ENCODE results near the gene NTM. TPM values are rescaled to one million over a fixed set of nuclear protein-coding genes. Genes with fewer than 3 reads are reported as not detected.

The NTM gene
- polyA plus RNA-seq, 1 donor from 2014 or later = not detected

DNA sequence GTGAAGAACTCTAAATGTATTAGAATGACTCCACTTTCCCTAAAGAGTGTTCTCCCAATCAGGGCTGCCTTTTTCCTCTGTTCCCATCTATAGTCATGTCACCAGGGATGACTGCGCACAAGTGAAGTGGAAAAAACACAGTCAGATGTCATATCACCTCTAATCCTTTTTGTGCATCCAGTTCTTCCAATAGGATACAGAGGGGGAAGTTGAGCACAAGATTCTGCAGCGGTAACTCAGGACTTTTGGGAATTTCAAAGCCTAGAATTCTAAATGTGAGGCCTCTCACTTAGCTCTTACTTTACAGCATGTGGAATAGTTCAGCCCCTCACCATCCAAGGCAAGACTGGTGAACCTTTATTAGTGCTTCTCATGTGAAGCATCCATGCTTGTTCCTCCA, 602.6 kb downstream of the NTM start:
- Mint-ChIP-seq H3K27me3 (peaks cover 1% of the 10 kb centered on the region), H3K4me1 (peaks cover 0 to 4% (median 0%) of the 10 kb centered on the region in 3 donors), H3K27ac (no peak overlapping the region), H3K4me3 (no peak overlapping the region), H3K36me3 (no peaks in the 10 kb centered on the region), H3K9me3 (peaks cover 0 to 9% (median 2%) of the 10 kb centered on the region in 3 donors)

DNA sequence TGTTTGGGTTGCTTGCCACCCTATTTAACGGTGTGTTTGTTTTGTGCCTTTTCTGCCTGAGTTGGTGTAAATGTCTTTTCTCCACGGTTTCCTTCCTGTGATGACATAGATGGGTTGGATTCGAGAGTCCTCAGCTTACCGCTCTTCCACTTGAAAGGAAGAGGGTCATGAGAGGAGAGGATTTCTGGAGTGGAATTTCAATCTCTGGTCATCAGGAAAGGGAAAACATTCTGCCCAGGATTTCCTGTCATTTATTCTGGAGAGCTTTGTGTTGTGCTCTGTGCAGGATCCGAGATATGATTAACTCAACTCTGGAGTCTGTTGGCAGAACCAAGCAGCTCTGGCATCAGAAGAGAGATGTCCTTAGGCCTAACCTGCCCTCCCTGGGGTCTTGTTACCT, 605.2 kb downstream of the NTM start:
- H3K4me1 Mint-ChIP-seq = peaks cover 0 to 2% (median 0%) of the 10 kb centered on the region in 3 donors
- H3K4me3 Mint-ChIP-seq = no peak overlapping the region
- peaks cover 0 to 11% (median 5%) of the 10 kb centered on the region in 3 donors for H3K9me3 Mint-ChIP-seq
- no peak overlapping the region for H3K27ac Mint-ChIP-seq
- H3K36me3 Mint-ChIP-seq = no peaks in the 10 kb centered on the region
- H3K27me3 Mint-ChIP-seq = peaks cover 1% of the 10 kb centered on the region

GRCh38 chr11:131976021-131976420, 605.6 kb downstream of the NTM start:
- peaks cover 0 to 2% (median 0%) of the 10 kb centered on the region in 3 donors for H3K4me1 Mint-ChIP-seq
- no peak overlapping the region for H3K4me3 Mint-ChIP-seq

GRCh38 chr11:131977231-131977630, 606.8 kb downstream of the NTM start:
- Mint-ChIP-seq H3K27ac (no peak overlapping the region), H3K4me1 (peaks cover 0 to 2% (median 0%) of the 10 kb centered on the region in 3 donors), H3K9me3 (peaks cover 0 to 14% (median 5%) of the 10 kb centered on the region in 3 donors), H3K4me3 (no peak overlapping the region), H3K36me3 (no peaks in the 10 kb centered on the region), H3K27me3 (peaks cover 1% of the 10 kb centered on the region)

More at GRCh38 chr11:131976021-131976420, 605.6 kb downstream of the NTM start:
- no peak overlapping the region for H3K27ac Mint-ChIP-seq
- H3K27me3 Mint-ChIP-seq = peaks cover 1% of the 10 kb centered on the region
- peaks cover 0 to 14% (median 5%) of the 10 kb centered on the region in 3 donors for H3K9me3 Mint-ChIP-seq
- H3K36me3 Mint-ChIP-seq = no peaks in the 10 kb centered on the region

DNA sequence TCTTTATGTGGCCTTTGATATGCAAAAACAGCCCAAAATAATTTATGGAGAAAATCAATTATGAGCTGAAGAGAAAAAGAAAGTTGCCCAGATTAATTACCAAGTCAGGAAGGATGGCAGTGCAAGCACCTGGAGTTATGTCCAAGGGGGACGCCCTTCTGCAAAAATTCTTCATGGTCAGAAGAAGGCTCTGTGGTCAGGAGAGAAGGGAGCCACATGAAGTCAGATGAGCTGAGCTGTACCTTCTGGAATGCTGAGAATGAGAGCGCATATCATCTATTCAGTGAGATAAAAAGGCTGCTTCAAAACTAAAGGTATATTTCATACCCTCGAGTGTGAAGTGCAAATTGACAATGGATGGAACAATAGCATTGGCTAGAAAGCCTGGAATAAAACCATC, 607.4 kb downstream of the NTM start:
- peaks cover 0 to 2% (median 0%) of the 10 kb centered on the region in 3 donors for H3K4me1 Mint-ChIP-seq
- peaks cover 0 to 10% (median 5%) of the 10 kb centered on the region in 3 donors for H3K9me3 Mint-ChIP-seq
- no peak overlapping the region for H3K4me3 Mint-ChIP-seq
- peaks cover 1% of the 10 kb centered on the region for H3K27me3 Mint-ChIP-seq
- H3K27ac Mint-ChIP-seq = no peak overlapping the region
- no peaks in the 10 kb centered on the region for H3K36me3 Mint-ChIP-seq

DNA sequence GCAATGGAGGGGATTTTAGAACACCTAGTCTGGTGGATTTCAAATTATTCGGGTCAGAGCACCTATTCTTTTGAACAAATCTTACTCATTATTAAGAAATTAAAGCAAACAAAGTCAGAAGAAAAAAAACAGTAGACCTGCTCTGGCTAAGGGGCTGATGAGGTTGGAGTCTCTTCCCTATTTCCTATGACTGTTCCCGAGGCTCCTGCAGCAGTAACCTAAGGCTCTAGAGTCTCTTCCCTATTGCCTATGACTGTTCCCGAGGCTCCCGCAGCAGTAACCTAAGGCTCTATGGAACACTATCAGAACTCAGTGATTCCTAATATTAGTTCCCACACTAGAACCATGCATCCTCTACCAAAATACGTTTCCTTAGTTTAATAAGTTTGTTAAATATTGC, 607.9 kb downstream of the NTM start:
- H3K4me1 Mint-ChIP-seq = peaks cover 0 to 2% (median 0%) of the 10 kb centered on the region in 3 donors
- H3K9me3 Mint-ChIP-seq = peaks cover 0 to 10% (median 5%) of the 10 kb centered on the region in 3 donors
- no peaks in the 10 kb centered on the region for H3K36me3 Mint-ChIP-seq
- no peak overlapping the region for H3K27ac Mint-ChIP-seq
- H3K27me3 Mint-ChIP-seq = peaks cover 1% of the 10 kb centered on the region
- no peak overlapping the region for H3K4me3 Mint-ChIP-seq

GRCh38 chr11:131979364-131979763, 608.9 kb downstream of the NTM start:
- Mint-ChIP-seq H3K4me3 (no peak overlapping the region), H3K36me3 (no peaks in the 10 kb centered on the region), H3K27ac (no peak overlapping the region), H3K9me3 (peaks cover 0 to 17% (median 10%) of the 10 kb centered on the region in 3 donors), H3K27me3 (peaks cover 1% of the 10 kb centered on the region), H3K4me1 (peaks cover 0 to 2% (median 0%) of the 10 kb centered on the region in 3 donors)

GRCh38 chr11:131980199-131980598, 609.8 kb downstream of the NTM start:
- peaks cover 1% of the 10 kb centered on the region for H3K27me3 Mint-ChIP-seq
- H3K4me1 Mint-ChIP-seq = peaks cover 0 to 2% (median 0%) of the 10 kb centered on the region in 3 donors
- H3K36me3 Mint-ChIP-seq = no peaks in the 10 kb centered on the region
- no peak overlapping the region for H3K4me3 Mint-ChIP-seq
- H3K9me3 Mint-ChIP-seq = peaks cover 2 to 21% (median 12%) of the 10 kb centered on the region in 3 donors
- no peak overlapping the region for H3K27ac Mint-ChIP-seq

DNA sequence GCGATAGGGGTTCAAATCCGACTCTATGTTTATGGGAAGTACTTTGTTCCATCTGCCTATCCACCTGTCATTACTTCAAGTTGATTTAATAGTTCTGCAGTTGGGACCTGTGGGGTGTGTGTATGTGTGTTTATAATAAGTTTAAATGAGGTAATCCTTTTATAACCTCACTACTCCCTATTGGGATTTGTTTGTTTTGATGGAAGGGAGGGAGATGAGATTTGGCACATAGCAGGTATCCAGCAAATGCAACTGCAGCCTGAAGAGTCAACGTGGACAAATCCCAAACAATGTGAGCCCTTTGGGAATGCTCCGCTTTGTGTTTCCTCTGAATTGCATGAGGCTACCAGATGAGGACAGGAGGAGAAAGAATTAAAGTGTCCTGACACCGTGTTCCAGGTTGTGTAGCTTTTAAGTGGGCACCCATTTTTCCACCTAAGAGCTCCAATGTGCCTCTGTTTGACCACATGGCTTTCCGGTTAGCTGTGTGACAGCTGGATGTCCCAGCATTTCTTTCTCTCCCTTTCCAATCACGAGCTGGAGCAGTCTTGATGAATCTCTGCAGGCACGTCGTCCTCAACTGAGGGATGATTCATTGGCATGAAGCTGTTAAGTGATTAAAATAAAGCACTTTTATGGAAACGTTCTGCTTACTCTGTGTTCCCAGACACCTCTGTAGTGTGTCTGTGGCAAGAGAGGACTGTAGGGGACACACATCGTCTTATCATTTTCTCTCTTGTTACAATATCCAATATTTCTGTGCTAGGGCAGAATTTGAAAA, 610.7 kb downstream of the NTM start:
- Mint-ChIP-seq H3K36me3 (no peaks in the 10 kb centered on the region), H3K27ac (no peak overlapping the region), H3K9me3 (peaks cover 2 to 23% (median 12%) of the 10 kb centered on the region in 3 donors), H3K27me3 (no peaks in the 10 kb centered on the region), H3K4me3 (no peak overlapping the region), H3K4me1 (peaks cover 0 to 2% (median 0%) of the 10 kb centered on the region in 3 donors)

DNA sequence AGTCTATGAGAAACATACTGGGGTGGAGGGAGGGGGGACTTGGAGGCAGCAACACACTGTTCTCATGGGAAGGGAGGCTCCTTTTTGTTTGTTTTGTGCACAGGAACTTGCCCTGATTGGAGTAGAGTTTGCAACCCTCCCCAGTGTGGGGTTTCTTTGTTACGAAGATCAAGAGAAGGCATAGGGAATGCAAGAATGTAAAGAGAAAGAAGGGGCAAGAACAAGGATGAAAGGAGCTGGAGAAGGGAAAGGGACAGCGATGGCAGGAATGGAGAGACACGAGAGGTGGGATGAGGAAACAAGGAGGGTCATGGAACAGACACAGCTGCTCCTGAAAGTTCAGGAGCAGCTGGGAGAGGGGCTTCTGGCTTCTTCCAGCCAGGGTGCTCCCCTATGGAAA, 611.7 kb downstream of the NTM start:
- Mint-ChIP-seq H3K27me3 (no peaks in the 10 kb centered on the region), H3K9me3 (peaks cover 2 to 18% (median 12%) of the 10 kb centered on the region in 3 donors), H3K4me3 (no peak overlapping the region), H3K4me1 (no peaks in the 10 kb centered on the region), H3K36me3 (no peaks in the 10 kb centered on the region), H3K27ac (no peak overlapping the region)

DNA sequence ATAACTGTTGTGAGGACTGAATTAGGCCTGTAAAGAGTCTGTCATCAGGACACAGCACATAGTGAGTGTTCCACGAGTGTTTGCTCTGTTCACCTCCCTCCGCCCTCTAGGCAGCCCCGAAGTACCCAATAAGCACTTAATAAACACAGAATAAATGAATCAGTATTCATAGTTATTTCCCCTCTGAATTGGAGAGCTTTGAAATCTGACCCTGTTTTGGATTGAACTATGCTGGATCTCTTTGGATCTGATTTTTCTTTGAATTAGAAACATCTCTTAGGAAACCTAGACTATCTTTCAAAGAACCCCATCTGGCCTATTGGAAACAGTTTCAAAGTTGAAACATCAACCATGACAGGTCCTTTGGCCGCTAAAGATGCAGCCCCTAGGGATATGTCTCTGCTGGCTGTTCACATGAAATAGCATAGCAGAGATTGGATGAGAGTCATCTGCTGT, 615.5 kb downstream of the NTM start:
- no peaks in the 10 kb centered on the region for H3K36me3 Mint-ChIP-seq
- H3K27me3 Mint-ChIP-seq = no peaks in the 10 kb centered on the region
- no peak overlapping the region for H3K27ac Mint-ChIP-seq
- H3K4me1 Mint-ChIP-seq = no peaks in the 10 kb centered on the region
- peaks cover 7 to 19% (median 9%) of the 10 kb centered on the region in 3 donors for H3K9me3 Mint-ChIP-seq
- H3K4me3 Mint-ChIP-seq = no peak overlapping the region

DNA sequence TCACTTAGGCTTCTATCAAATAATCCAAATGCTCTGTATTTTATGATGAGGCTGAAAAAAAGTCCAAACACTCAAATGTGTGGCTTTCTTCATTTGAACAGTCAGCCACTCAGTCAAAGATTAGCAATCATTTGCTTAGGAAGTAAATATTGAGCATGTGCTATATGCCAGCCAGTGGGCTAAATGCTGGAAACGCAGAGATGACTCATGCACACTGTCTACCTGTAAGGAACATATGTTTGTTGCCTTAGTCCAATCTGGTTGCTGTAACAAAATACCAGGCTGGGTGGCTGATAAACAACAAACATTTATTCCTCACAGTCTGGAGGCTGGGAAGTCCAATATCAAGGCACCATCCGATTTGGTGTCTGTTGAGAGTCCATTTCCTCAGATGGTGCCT, 617.3 kb downstream of the NTM start:
- Mint-ChIP-seq H3K4me3 (no peak overlapping the region), H3K9me3 (peaks cover 7 to 19% (median 10%) of the 10 kb centered on the region in 3 donors), H3K4me1 (no peaks in the 10 kb centered on the region), H3K36me3 (no peaks in the 10 kb centered on the region), H3K27ac (no peak overlapping the region), H3K27me3 (no peaks in the 10 kb centered on the region)

GRCh38 chr11:131991606-131992005, 621.2 kb downstream of the NTM start:
- Mint-ChIP-seq H3K36me3 (no peaks in the 10 kb centered on the region), H3K27ac (no peak overlapping the region), H3K9me3 (peaks cover 4 to 13% (median 7%) of the 10 kb centered on the region in 3 donors), H3K27me3 (no peaks in the 10 kb centered on the region), H3K4me3 (no peak overlapping the region), H3K4me1 (peaks cover 0 to 1% (median 0%) of the 10 kb centered on the region in 3 donors)

DNA sequence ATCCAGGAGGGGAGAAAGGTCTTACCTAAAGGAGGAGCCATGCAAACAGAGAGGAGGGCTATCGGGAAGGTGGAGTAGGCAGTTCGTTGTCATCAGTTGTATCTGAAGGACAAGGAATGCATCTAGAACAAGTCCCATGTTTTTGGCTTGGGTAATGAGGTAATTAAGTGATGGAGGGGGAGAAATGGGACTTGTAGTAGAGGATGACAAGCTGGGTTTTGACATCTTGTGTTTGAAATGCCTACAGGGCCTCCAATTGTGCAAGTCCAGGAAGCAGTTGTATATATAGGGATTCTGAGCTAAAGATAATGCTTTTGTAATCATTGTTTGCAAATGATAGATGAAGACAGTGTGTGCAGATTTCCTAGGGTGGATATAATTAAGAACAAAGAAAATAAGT, 622.8 kb downstream of the NTM start:
- peaks cover 0 to 1% (median 0%) of the 10 kb centered on the region in 3 donors for H3K4me1 Mint-ChIP-seq
- H3K27me3 Mint-ChIP-seq = no peaks in the 10 kb centered on the region
- H3K27ac Mint-ChIP-seq = no peak overlapping the region
- H3K4me3 Mint-ChIP-seq = no peak overlapping the region
- peaks cover 8 to 19% (median 9%) of the 10 kb centered on the region in 3 donors for H3K9me3 Mint-ChIP-seq
- H3K36me3 Mint-ChIP-seq = no peaks in the 10 kb centered on the region

GRCh38 chr11:131998020-131998419, 627.6 kb downstream of the NTM start:
- no peak overlapping the region for H3K27ac Mint-ChIP-seq
- H3K36me3 Mint-ChIP-seq = no peaks in the 10 kb centered on the region
- H3K27me3 Mint-ChIP-seq = no peaks in the 10 kb centered on the region
- no peak overlapping the region for H3K4me3 Mint-ChIP-seq
- peaks cover 4 to 14% (median 8%) of the 10 kb centered on the region in 3 donors for H3K9me3 Mint-ChIP-seq
- peaks cover 0 to 1% (median 0%) of the 10 kb centered on the region in 3 donors for H3K4me1 Mint-ChIP-seq

All from IgD-negative memory B cell (primary cell).